NCI-H82 treated with DMSO at 0.1 percent for 48 hours (cell line): ENCODE measurements around the gene LANCL2.

Source experiments
- DNase-seq: peaks from one replicate; lab custom pipeline; 2025; ENCODE audit not compliant: unreplicated experiment; lab: John Stamatoyannopoulos, UW

Gene LANCL2

DNA sequence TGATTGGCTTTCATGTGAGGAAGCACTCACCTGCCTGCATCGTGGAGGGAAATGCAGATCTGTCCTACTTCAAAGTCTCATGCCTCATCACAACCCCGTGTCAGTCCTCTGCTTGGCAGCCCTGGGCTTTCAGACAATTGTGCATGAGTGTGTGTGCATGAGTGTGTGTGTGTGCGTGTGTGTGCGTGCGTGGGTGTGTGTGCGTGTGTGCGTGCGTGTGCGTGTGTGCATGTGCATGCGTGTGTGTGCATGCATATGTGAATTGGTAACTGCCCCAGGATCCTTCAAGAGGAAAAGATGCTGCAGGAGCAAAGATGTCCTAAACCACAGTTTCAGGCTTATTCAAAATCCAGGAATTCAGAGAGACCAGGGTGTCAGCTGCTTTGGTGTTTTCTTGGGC lies 71.3 kb downstream of the LANCL2 start:
- DNase-seq: no peak

DNA sequence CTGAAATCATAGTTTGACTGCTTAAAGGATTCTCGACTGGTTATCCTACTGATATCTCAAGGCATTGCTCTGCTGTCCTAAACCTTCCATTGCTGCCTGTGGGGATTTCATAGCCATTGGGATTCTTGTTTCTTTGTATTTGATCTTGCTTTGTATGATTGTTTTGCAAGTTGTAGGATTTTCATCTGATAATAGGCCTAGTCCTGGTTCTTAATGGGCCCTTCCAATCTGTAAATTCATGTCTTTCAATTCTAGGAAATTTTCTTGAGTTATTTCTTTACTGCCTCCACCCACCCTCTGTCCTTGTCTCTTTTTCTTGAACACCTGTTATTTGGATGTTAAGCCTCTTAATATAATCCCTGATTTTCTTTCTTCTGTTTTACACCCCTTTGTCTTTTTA lies 72.2 kb downstream of the LANCL2 start:
- peak; percentile 22 for DNase-seq

DNA sequence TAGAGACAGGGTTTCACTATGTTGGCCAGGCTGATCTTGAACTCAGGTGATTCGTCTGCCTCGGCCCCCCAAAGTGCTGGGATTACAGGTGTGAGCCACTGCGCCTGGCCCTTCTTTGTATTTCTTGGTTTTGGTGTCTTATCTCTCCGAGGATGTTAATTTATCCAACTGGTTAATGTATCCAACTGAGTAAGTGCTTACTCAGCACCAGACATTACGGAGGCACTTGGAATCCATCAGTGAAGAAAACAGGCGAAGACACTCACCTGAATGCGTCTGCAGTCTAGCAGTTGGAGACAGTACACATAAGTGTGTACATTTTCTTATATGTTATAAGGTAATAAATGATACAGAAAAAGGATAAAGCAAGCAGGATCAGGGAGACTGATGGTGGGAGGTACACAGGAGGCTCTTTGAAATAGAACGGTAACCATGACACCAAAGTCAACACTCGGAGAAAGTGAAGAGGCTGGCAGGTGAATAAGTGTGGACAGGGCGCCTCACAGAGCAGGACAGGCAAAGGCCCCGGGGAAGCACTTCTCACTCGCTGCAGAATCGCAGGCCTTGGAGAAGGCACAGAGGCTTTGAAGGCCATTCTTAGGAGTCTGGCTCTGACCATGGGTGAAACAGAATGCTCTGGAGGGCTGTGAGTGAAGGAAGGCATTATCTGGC lies 73.1 kb downstream of the LANCL2 start:
- DNase-seq: no peak

DNA sequence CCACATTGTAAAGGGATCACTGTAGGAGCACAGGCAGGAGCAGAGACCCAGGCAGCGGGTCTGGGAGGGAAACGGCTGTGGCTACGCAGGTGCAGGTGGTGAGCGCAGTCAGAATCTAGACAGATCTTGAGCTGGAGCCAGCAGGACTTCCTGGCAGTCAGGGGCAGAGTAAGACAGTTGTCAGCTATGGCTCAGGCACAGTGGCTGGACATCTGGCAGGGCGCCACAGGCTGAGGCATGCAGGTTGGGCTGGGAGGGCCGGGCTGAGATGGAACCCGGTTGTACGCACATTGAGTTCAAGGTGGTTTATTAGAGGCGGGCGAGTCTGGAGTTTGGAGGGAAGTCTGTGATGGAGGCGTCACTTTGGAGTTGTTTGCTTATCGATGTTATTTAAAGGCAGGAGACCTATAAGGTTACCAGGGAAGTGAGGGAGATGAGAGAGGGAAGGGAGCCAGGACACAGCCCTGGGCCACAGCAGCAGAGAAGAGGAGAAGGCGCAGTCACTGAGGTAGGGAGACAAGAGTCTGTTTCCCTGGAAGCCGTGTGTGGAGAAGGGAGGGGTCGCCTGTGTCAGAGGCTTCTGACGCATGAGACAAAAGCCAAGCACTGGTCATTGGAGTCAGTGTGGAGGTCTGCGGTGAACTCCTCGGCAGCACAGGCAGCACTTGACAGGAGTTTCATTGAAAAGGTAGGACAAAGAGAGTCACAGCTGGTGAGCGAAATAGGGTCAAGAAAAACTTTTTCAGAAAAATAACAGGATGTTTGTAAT lies 73.8 kb downstream of the LANCL2 start:
- DNase-seq: no peak

DNA sequence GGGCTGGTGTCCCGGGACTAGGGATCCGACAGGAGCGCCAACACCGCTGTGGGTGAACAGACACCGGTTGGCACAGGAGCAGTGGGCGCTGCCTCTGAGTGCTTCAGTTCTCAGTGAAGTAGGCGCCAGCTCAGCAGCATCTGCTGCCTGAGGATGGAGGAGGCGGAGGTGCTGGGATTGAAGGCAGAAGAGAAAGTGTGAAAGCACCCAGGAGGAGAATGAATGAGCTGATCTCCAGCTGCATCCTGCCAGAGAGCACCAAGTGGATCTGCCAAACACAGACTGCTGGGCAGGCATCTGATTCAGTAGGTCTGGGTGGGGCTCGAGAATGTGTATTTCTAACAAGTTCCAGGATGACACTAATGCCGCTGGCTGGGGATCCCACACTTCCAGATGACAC lies 74.5 kb downstream of the LANCL2 start:
- no peak for DNase-seq

DNA sequence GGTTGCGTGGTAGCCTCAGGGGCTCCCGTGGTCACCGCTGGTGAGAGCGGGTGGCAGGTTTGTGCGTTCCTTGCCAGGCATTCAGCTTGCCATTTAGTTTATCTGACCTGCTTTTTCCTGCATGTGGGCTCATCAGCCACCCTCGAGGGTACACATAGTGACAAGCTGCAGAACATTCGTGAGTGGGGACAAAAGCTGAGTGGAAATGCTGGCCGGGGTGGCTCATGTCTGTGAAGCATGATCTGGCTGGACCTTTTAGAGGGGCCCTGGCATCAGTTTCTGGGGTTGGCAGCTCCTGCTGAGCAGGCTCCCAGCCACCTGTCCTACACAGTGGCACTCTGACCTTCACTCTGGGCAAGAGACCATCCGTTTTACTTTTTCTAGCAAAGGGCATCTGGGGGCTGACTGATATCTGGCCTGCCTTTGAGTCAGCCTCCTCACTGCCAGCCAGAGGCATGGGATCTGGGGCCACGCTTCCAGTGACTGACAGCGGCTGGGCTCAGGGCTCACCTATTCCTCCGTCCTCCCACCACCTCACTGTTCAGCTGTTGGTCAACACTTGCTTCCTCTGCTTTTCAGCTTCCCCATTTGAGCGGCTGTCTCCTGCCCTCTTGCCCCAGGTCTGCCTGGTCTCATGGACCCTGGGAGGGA lies 75.0 kb downstream of the LANCL2 start:
- no peak for DNase-seq

DNA sequence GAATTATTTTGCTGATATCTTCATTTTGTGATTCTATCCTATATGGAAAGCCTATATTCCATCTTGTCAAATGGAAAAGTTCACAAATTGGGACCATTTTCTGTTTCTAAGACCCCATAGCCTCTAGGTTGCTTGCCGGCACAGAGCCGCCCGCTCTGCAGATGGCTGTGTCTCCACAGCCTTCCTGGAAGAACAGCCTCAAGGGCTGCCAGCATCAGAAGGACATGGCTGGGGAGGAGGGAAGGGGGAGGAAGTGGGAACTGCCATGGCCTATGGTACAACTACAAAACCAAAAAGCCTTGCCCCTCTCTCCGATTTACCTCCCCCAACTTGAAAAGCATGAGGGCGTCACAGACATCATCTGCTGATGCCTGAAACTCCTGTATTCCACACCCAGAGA lies 75.9 kb downstream of the LANCL2 start:
- no peak for DNase-seq

DNA sequence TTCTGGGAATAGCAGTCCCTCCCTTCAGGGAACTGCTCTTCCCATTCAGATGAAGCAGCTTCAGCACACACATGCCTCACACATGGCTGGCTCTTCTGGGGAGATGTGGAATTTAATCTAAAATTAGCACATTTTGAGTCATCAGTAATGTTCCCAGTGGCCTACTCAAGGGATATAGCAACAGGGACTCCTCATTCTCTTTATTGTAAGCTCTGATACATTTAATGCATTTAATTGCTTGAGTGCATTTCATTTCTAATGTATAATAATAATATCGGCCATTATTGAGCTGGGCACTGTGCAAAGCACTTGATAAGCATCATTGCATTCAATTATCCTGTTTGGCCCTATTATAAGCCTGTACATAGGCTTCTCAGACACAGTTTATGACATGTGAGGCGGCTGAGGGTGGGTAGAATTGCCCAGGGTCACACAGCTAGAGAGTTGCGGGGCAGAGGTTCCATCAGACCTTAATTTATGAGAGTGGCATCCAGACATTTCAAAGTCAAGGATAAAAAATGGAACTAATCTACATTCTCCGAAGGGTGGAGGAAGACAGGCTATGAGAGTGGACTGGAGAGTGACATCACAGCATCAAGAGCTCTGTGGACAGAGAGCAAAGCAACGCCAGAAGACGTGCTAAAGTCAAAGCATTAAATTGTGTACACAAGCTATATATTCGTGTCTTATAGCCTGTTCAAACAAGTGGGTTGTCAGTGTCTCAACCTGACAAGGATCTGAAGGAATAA lies 76.8 kb downstream of the LANCL2 start:
- no peak for DNase-seq

DNA sequence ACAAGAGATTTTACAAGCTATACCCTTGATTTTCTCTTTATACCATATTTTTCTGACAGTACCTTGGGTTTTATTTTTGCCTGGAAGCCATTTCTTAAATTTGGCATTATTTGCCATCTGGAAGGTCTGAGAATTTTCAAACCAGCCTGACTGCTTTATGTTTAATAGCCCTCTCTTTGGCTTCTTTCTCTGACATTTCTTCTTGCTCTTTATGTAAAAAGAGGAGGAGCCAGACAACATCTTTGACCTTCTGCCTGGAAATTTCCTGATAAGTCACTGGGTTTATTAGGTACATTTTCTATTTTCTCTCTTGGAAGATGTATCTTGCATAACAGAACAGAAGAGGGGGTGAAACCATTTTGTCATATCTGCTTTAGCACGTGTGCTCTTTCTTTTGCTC lies 79.6 kb downstream of the LANCL2 start:
- DNase-seq: no peak

DNA sequence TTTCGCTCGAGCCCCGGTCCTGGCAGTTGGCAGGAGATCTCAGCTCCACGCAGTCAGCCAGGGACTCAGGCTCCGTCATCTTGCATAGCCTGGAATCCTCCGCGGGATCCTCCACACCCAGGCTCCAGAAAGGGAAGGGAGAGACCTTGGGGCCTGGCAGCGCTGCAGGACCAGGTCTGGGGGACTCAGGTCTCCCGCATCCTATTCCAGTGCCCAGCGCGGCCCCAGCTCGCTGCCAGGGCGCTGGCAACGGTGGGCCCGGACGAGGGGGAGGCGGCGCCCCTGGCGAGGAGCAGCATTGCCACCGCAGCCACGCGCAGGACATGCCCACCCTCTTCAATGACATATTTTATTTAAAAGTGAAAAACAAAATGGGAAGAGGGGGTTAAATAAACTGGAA lies 83.4 kb downstream of the LANCL2 start:
- DNase-seq: no peak

DNA sequence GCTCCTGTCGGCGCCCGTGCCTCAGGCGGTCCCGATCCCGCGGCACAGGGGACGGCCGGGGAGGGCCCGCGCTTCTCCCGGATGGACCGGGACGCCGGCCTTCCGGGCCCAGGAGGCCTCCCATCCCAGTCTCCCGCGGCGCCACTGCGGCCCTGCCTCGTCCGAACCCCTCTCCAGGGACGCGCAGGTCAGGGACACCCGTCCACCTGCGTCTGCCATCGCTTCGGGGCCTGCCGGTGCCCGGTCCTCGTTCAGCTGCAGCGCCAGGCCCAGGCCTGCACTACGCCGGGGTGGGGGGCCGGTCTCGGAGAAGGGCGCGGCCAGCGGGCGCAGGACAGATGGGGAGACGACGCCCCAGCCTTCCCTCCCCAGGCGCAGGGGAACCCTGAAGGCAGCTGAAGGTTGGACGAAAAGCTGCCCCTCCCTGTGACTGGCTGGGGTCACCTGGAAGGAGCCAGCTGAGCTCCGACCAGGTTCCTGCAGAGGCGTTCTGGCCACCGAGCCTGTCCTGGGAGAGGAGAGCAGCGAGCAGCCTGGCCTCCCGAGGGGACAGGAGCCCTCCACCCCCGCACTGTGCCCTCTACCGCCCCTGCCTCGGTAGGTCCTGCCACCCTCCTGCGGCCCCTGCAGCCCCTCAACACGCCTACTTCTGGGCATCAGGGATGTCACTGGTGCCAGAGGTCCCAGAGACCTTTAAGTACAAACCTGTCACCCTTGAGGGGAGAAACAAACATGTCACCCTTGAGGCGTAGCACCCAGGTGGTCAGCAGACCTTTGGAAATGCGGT lies 84.3 kb downstream of the LANCL2 start:
- DNase-seq: no peak

DNA sequence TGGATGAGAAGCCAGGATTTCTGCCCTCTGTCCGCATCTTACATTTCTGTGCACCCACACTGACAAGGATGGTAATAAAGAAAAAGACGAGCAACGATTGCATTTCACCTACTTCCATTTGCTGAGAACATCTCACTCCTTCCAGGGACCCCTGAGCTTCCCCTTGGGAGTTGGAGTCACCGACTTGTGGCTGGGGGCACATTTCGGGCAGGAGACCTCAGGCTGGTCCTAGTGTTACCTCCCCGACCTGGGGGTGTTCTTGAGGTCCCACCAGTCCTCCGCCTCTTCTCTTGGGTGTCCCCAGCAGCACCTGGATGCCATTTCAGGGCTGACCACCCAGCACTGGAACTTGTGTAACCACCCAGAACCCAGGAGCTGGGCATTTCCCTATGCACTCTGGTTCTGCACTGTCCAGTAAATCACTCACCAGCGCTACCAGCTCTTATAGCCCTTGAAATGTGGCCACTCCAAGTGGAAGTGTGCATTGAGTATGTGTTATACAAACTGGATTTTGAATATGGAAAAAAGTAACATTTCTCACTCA lies 84.9 kb downstream of the LANCL2 start:
- no peak for DNase-seq

DNA sequence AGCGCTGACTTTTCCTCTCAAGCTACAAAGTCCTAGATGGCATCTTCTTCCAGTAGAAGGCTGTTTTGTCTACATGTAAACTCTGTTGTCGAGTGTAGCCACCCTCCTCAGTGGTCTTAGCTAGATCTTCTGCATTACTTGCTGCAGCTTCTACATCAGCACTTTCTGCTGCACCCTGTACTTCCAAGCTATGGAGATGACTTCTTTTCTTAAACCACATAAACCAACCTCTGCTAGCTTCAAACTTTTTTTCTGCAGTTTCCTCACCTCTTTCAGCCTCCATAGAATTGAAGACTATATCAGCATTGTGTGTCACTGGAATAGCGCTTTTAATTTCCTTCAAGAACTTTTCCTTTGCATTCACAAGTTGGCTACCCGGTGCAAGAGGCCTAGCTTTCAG lies 87.8 kb downstream of the LANCL2 start:
- no peak for DNase-seq

DNA sequence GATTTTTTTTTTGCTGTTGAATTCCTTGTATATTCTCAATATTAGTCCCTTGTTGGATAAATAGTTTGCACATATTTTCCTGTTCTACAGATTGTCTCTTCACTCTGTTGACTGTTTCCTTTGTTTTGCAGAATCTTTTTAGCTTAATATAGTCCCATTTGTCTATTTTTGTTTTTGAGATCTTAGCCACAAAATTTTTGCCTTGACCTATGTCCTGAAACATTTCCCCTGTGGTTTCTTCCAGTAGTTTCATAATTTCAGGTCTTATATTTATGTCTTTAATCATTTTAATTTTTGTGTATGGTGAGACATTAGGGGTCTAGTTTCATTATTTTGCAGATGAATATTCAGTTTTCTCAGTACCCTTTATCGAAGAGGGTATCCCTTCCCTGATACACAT lies 92.7 kb downstream of the LANCL2 start:
- no peak for DNase-seq

DNA sequence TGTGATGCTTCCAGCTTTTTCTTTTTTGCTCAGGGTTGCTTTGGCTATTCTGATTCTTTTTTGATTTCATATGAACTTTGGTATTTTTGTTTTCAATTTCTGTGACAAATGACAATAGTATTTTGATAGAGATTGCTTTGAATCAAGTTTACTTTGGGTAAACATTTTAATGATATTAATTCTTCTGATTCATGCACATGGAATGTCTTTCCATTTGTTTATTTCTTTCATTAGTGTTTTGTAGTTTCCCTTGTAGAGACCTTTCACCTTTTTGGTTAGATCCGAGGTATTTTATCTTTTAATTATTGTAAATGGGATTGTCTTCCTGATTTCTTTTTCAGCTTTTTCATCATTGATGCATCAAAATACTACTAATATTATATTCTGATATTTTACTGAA lies 93.2 kb downstream of the LANCL2 start:
- no peak for DNase-seq

DNA sequence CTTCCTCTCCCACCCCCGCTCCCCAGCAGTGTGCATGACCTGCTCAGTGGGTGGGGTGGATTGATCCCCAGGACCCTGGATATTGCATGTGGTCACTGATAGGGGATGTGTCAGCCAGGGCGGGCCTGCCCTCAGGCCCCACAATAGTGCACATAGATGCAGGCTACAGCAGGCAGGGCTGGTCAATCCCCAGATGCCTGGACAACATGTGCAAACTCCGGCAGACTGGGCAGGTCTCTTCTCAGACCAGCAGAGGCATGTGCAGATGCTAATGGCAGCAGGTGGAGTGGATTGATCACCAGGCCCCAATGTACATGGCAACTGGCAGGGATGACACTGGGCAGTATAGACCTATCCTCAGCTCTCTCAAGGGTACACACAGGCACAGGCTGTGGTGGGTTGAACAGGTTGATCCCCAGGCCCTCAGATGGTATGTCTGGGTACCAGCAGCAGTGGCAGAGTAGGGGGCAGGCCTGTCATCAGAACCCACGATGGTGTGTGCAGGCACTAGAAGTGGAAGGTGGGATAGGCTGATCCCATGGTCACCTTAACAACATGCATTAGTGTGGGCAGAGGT lies 98.6 kb downstream of the LANCL2 start:
- no peak for DNase-seq

DNA sequence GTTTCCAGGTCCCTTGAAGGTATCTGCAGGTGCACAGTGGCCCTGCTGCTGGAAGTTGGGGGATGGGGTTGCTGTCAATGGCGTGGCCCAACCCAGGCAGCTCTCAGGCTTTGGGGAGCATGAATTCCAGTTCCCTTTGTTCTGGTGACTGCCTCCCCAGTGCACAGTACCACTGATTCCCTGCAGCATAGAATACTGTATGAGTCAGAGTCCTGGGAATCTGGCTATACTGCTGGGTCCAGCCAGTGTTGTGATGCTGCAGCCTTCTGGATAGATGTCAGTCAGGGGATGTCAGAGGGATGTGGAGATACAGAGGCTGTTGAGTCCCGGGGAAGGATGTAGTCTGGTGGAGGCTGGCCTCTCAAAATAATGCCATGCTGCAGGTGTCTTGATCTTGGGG lies 99.3 kb downstream of the LANCL2 start:
- no peak for DNase-seq

DNA sequence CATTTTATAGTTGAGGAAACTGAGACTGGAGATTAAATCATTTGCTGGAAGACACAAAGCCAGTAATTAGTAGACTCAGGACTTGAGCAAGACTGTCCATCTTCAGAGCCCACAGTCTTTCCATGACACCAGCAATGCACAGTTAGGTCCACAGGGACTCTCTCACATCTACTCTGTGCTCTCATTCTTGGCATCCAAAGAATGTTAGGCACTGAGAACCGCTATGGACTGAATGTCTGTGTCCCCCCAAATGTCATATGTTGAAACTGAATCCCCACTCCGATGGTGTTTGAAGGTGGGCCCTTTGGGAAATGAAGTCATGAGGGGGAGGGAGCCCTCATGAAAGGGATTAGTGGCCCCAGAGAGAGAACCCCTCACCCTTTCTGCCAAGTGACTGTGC lies 100.6 kb downstream of the LANCL2 start:
- DNase-seq: no peak

DNA sequence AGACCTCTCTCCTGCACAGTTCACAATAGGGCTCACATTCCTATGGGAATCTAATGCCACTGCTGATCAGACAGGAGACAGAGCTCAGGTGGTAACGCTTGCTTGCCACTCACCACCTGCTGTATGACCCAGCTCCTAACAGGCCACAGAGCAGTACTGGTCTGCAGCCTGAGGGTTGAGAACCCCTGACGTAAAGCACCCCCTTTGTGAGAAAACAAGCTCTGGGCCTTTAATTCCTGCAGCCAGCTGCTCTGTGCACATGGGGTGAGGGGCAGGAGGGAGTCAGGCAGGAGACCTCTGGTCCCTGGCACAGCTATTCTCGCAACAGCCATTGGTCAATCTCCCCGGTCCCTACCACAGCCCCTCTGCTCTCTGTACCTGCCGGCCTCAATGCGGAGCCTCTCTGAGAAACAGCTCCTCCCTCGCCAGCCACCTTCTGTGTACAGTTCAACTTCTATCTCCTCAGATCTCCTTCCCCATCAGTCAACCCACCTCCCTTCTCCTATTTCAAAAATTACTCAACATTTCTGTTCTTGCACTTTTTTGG lies 102.0 kb downstream of the LANCL2 start:
- DNase-seq: no peak

DNA sequence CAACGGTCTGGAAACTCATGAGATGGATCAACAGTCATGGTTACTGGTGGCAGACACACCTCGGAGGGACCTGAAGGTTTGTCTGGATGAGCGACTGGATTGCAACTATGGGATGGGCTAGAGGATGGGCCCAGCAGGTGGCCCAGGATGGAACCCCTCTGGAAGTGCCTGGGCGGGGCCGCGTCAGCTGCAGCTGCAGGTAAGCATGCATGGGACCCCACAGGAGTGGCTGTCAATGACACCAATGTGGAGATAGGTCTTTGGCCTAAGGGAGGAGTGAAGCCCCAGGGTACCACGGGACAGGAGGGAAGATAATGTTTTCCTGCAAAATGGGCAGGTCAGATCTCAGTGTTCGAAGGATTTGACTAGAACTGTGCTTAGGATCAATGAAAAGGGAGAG lies 103.4 kb downstream of the LANCL2 start:
- DNase-seq: no peak
